Retinal pigment epithelial cell (primary cell): Measurements from ENCODE around the gene HOXA13.

Source experiments
- DNase-seq: peaks from one replicate; pipeline ENCODE4 v3.0.0-alpha.2; 2010; ENCODE audit warnings: low read depth
- H3K4me3 ChIP-seq: 2 replicates; pipeline ENCODE4 v1.5.1; 2011; ENCODE audit warnings: mild to moderate bottlenecking, low read length, control low read depth, moderate library complexity
- CTCF ChIP-seq: conservative IDR thresholded peaks from 2 replicates; pipeline ENCODE4 v1.5.1; 2011; ENCODE audit warnings: low read depth, low read length, control low read depth, inconsistent platforms

The HOXA13 gene

GRCh38 chr7:27150568-27151340, 49.1 kb downstream of the HOXA13 start:
- TF ChIP-seq CTCF: peak; percentile 68
- DNase-seq: no peak
- H3K4me3 ChIP-seq: no peak overlapping the region

- H3K4me3 ChIP-seq: no peak overlapping the region
- DNase-seq: no peak
- no peak for TF ChIP-seq CTCF
Observed at GRCh38 chr7:27149842-27150567, 49.9 kb downstream of the HOXA13 start.

- no peak for TF ChIP-seq CTCF
- no peak overlapping the region for H3K4me3 ChIP-seq
- no peak for DNase-seq
Observed at GRCh38 chr7:27148756-27149641, 50.9 kb downstream of the HOXA13 start.

GRCh38 chr7:27148031-27148755, 51.7 kb downstream of the HOXA13 start:
- no peak for TF ChIP-seq CTCF
- DNase-seq: no peak
- H3K4me3 ChIP-seq: no peak overlapping the region

- no peak within 1 kb of the TSS for H3K4me3 ChIP-seq
- no peak for DNase-seq
- TF ChIP-seq CTCF: no peak
Observed at GRCh38 chr7:27147199-27148030, 52.5 kb downstream of the HOXA13 start, which contains the start of gene HOXA6. TSS of gene HOXA6 (minus strand) at chr7:27147774. CDS start at chr7:27147749, 25 bp downstream.
